ENCODE data around the gene RASIP1.
"Not testable (repeated sequence)": the region's sequence is repeated elsewhere in the genome, so short reads cannot be mapped to it uniquely, and the experiment has no call there.

The RASIP1 gene, protein sequence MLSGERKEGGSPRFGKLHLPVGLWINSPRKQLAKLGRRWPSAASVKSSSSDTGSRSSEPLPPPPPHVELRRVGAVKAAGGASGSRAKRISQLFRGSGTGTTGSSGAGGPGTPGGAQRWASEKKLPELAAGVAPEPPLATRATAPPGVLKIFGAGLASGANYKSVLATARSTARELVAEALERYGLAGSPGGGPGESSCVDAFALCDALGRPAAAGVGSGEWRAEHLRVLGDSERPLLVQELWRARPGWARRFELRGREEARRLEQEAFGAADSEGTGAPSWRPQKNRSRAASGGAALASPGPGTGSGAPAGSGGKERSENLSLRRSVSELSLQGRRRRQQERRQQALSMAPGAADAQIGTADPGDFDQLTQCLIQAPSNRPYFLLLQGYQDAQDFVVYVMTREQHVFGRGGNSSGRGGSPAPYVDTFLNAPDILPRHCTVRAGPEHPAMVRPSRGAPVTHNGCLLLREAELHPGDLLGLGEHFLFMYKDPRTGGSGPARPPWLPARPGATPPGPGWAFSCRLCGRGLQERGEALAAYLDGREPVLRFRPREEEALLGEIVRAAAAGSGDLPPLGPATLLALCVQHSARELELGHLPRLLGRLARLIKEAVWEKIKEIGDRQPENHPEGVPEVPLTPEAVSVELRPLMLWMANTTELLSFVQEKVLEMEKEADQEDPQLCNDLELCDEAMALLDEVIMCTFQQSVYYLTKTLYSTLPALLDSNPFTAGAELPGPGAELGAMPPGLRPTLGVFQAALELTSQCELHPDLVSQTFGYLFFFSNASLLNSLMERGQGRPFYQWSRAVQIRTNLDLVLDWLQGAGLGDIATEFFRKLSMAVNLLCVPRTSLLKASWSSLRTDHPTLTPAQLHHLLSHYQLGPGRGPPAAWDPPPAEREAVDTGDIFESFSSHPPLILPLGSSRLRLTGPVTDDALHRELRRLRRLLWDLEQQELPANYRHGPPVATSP
- total RNA-seq = 0.10 to 0.61 (median 0.49) reads per million in 4 experiments

DNA sequence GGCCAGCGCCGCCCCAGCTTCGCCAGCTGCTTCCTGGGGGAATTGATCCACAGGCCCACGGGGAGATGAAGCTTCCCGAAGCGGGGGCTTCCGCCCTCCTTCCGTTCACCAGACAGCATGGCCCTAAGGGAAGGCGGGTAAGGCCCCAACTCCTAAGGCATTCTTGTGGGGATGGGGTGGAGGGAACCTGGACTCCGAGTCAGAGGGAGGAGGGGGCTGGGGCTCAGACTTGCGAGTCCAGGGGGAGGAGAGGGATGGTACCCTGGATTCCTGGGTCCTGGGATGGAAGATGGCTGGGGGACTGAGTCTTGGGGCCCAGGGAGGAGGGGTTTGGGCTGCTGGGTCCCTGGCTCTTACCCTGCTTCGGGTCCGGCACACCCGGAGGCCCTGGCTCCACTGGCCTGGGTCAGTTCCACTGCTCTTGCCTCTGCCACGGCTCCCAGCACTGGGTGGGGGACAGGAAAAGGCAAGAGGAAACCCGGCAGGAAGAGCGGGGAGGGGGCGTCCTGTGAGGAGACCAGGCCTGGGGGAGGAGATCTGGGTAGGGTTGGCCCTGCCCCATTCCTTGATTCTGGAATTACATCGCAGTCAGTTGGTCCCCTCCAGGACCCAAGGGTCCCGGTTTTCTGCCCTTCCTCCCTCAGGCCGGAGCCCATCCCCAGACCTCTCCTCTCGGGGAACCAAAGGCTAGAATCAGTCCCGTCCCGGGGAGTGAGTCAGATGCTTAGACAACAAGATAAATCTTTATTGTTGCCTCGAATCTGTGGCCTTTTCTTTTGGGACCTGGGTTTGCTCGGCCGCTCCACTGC, at the start of gene RASIP1:
Gene RASIP1, minus strand, starts transcription at position 447 of the 809 bp plus-strand sequence. Its CDS starts 328 bp downstream, at position 119.
- DNase-seq = no peak

DNA sequence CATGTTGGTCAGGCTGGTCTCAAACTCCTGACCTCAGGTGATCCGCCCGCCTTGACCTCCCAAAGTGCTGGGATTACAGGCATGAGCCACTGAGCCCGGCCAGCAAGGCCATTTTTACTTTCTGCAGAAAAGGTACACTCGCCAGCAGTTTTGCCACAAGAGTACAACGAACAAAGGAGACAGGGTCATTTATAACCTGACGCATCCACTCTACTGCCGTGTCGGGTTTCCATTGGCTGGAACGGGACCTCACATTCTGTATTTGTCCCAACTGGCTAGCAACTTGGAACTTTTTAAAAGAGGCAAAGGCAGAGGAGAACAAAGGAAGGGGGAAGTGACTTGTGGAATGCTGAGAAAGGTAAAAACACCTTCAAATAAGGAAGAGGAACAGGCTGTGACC, 46.9 kb upstream of the RASIP1 start:
- not testable (repeated sequence) for DNase-seq

DNA sequence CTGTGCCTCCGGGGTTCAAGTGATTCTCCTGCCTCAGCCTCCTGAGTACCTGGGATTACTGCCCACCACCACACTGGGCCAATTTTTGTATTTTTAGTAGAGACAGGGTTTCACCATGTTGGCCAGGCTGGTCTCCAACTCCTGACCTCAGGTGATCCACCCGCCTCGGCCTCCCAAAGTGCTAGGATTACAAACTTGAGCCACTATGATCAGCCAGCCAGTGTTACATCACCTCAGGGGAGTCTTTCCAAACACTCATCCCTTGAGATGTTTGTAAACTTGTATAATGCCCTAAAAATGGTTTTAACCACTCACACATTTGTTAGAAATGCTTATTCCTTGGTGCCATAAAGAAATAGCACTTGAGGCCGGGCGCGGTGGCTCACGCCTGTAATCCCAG, 46.0 kb upstream of the RASIP1 start:
- not testable (repeated sequence) for DNase-seq

DNA sequence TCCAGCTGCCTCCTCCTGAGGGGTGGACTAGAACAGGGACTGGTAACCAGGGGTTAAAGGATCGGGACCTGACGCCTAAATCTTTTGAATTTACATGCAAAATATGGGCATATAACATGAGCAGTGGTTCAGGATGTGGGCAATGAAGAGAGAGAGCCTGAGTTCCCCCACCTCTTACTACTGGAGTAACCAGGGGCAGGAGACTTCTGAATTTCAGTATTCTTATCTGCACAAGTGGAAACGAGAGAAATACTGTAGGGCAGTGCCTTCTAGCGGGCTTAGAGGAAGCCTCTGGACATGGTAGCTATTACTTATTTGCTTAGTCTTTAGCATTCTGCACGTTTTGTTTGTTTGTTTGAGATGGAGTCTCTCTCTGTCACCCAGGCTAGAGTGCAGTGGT, 44.1 kb upstream of the RASIP1 start:
- no peak for DNase-seq

DNA sequence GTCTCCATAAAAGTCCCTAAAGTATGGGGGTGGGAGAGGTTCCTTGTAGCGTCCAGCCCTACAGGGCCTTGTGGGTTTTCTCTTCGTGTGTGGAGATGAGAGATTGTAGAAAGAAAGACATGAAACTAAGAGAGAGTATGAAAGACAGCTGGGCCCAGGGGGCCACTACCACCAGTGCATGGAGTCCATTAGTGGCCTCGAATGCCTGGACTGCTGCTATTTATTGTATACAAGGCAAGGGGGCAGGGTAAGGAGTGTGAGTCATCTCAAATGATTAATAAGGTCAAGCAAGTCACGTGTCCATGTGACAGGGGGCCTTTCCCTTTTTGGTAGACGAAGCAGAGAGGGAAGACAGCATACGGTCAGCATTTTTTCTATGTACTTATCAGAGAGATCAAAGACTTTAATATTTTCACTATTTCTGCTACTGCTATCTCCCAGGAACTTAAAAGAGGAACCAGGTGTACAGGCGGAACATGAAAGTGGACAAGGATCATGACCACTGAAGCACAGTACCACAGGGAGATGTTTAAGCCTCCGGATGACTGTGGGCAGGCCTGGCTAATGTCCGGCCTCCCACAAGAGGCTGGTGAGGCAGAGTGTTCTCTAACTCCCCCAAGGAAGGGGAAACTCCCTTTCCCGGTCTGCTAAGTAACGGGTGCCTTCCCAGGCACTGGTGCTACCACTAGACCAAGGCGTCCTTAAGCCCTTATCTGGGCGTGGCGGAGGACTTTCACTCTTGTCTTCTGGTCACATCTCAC, 40.4 kb upstream of the RASIP1 start:
- no peak for DNase-seq

DNA sequence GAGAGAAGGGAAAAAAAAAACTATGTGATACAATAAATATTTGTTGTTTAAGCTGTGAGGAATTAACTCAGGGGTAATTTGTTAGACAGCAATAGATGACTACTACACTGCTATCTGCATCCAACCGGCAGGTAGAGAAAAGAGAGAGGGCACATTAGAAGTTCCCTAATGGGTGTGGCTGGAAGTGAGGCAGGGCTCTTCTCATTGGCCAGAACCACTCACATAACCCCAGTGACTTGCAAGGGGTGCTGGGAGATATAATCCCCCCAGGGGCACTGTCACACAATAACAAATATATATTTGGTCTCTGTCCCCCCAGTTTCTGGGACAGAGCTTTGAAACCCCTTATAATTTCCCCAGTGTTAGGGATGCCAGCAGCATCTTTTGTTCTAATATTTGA, 39.2 kb upstream of the RASIP1 start:
- DNase-seq = no peak

DNA sequence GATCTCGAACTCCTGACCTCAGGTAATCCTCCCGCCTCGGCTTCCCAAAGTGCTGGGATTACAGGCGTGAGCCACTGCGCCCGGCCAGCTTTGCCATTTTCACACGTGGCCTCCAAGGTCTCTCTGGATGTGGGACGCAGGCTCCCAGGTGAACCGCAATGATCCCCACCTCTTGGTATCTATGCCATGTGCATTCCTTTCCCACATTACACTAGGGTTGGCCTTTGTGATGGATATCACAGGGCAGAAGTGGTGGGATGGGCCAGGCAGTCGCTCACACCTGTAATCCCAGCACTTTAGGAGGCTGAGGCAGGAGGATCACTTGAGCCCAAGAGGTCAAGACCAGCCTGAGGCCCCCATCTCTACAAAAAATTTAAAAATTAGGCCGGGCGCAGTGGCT, 37.3 kb upstream of the RASIP1 start:
- no peak for DNase-seq

DNA sequence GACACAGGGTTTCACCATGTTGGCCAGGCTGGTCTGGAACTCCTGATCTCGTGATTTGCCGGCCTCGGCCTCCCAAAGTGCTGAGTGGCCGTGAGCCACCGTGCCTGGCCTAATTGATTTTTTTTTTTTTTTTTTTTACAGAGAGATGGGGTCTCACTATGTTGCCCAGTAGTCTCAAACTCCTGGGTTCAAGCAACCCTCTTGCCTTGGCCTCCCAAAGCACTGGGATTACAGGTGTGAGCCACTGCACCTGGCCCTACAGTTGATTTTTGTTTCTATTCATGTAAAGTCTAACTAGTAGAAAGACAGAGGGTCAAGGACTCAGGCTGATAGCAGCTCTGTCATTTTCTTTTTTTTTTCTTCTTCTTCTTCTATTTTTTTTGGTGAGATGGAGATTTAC, 36.7 kb upstream of the RASIP1 start:
- no peak for DNase-seq

DNA sequence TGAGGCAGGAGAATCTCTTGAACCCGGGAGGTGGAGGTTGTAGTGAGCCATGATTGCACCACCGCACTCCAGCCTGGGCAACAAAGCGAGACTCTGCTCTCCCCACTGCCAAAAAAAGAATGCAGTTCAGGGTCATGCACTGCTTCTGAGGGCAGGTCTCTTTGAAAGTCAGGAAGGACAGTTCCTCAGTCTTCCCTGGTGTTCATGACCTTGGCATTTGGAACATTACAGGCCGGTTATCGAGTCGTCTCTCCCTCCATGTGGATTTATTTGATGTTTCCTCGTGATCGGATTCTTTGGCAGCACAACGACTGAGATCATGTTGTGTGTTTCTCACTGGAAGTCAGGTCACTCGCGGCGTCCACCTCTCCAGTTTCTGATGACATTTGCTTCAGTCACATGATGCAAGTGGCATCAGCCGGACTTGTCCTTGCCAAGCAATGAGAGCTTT, 32.1 kb upstream of the RASIP1 start:
- DNase-seq = no peak

DNA sequence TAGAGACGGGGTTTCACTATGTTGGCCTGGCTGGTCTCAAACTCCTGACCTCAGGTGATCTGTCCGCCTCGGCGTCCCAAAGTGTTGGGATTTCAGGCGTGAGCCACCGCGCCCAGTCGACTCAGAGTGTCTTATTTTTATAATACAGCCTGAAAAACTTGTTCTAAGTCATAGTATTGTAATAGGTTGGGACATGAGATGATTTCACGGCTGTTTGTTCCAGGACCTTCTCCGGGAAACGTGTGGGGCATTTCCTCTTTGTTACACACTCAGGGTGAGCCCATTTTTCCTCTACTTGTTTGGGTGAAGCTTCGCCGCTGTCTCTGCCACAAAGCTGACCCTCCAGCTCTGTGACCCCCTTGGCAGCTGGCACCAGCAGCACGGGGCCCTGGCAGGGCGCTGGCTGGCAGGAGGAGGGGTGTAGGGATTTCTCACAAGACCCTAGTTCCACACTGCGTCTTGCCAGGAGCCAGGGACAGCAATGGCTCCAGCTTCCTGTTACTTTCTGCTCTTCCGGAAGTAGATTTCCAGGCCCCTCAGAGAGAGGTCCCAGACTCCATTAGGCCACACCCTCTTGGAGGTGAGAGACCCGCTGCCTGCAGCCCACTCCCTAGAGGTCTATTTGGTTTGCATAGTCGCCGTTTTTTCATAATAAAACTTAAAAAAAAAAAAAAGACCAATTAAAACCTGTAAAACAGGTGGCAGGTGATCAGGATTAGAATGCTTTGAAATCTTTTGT, 30.5 kb upstream of the RASIP1 start:
- no peak for DNase-seq

DNA sequence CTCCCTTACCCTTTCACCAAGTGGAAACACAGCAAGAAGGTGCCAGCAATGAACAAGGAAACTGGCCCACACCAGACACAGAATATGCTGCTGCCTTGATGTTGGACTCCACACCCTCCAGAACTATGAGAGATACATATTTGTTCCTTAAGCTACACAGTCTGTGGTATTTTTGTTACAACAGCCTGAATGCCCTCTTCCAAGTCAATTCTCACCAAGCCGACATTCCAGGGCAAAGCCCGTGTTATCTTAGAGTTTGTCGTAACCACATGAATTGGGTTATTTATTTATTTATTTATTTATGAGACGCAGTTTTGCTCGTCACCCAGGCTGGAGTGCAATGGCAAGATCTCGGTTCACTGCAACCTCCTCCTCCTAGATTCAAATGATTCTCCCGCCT, 29.9 kb upstream of the RASIP1 start:
- DNase-seq = no peak

DNA sequence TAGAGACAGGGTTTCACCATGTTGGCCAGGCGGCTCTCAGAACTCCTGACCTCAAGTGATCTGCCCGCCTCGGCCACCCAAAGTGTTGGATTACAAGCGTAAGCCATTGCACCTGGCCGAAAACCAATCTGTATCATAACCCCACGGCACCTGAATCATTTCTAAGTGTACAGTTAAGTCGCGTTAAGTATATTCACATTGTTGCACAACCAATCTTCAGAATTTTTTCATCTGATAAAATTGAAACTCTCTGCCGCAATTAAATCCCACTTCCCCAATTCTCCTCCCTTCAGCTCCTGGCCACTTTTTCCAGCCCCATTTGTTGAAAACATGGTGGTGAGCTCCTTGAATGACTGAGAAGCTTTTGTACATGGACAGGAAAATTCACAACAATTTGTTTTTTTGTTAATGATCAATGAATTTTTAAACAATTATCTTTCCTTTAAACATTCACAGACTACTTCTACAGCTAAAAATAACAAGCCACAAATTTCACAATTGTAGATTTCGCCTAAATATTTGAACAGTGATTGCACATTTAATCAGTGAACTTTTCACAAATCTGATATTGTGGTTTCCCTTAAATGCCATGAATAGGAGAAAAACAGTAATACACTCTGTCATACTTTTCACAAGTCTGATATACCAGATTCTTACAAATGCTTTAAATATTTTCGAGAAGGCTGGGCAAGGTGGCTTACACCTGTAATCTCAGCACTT, 28.7 kb upstream of the RASIP1 start:
- no peak for DNase-seq

DNA sequence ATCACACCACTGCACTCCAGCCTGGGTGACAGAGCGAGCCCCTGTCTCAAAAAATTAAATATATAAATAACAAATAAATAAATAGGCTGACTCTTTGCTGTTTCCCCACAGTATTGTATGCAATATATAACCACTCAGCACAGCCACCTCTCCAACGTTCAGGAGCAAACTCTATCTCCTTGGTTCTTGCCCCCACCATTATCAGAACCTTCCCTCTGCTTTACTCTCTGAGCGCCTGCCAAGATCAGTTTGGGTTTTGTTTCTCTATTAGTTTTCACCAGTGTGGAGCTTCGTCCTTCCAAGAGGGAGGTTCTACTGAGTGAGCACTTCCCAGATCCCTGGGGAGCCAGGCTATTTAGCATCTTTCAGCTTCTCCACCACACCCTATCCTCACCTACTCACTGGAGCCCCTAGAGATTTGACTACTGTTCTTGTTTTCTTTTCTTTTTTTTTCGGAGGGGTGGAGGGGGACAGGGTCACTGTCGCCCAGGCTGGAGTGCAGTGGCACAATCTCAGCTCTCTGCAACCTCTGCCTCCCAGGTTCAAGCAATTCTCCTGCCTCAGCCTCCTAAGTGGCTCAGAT, 27.9 kb upstream of the RASIP1 start:
- DNase-seq = not testable (repeated sequence)

DNA sequence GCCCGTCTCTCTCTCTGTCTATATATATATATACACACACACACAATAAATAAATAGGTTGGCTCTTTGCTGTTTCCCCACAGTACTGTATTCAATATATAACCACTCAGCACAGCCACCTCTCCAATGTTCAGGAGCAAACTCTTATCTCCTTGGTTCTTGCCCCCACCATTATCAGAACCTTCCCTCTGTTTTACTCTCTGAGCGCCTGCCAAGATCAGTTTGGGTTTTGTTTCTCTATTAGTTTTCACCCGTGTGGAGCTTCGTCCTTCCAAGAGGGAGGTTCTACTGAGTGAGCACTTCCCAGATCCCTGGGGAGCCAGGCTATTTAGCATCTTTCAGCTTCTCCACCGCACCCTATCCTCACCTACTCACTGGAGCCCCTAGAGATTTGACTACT, 25.4 kb upstream of the RASIP1 start:
- not testable (repeated sequence) for DNase-seq

DNA sequence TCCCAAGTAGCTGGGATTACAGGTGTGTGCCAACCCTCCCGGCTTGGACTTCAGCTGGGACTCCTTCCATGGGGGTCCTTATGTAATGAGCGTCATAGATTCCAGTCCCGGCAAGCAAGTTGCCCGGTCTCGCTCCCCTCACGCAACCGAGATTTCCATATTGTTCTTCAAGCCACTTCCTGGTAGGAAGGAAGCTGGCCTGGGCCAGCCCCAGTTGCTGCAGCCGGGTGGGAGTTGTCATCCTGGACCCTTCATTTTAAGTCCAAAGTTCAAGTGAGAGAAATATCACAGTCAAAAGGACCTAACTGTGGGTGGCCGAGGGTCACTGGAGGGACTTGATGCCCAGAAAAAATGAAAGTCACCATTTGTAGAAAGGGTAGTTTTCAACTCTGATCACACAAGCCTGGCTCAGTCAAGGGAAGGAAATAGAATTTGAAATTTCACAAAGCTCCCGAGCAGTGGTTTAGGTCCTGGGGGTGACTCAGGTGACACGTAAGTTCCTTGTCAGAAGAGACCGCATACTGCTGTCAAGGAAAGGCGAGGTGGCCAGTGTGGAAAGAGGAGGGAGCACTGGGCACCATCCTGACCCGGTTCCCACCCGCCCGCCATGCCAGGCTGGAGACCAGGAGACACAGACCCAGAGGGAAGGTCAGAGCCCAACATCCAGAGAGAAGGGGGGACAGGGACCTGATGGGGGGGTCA, 20.2 kb upstream of the RASIP1 start:
- no peak for DNase-seq

DNA sequence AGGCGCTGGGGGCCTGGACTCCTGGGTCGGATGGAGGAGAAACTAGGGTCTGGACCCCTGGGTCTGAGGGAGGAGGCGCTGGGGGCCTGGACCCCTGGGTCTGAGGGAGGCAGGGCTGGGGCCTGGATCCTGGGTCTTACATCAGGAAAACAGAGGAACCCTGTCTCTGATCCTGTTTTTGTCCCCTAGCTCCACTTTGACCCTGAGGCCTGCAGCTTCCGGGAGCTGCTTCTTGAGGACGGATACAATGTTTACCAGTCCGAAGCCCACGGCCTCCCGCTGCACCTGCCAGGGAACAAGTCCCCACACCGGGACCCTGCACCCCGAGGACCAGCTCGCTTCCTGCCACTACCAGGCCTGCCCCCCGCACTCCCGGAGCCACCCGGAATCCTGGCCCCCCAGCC, 17.3 kb upstream of the RASIP1 start:
- DNase-seq = no peak

DNA sequence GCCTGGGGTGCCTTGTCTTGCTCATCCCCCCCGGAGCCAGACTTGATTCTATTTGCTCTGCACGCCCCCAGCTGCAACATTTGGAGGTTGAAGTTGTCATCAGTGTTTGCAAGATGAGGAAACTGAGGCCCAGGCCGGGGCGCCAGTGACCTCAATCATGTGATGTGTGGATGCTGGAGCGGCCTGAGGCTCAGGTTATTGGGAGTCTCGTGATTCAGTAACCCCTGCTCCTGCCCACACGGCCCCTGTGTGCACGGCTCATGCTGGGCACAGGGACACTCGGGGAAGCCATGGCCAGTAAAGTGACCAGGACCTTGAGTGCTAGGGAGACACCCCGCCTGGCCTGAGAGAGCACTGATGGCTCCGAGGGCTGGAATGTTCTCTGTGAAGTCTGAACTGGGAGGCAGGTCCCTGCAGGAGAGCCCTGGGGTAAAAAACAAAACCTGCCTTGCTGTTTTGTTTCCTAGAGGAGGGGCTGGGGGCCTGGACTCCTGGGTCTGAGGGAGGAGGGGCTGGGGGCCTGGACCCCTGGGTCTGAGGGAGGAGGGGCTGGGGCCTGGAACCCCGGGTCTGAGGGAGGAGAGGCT, 16.8 kb upstream of the RASIP1 start:
- DNase-seq = no peak

DNA sequence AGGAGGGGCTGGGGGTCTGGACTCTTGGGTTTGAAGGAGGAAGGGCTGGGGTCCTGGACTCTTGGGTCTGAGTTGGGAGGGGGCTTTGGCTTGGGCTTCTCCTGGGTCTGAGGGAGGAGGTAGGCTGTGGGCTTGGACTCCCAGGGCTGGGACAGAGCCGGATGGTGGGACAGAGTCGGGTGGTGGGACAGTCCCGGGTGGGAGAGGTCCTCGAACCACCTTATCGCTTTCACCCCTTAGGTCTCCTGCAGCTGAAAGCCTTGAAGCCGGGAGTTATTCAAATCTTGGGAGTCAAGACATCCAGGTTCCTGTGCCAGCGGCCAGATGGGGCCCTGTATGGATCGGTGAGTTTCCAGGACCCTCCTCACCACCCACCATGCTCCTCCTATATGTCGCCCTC, 16.3 kb upstream of the RASIP1 start:
- no peak for DNase-seq

DNA sequence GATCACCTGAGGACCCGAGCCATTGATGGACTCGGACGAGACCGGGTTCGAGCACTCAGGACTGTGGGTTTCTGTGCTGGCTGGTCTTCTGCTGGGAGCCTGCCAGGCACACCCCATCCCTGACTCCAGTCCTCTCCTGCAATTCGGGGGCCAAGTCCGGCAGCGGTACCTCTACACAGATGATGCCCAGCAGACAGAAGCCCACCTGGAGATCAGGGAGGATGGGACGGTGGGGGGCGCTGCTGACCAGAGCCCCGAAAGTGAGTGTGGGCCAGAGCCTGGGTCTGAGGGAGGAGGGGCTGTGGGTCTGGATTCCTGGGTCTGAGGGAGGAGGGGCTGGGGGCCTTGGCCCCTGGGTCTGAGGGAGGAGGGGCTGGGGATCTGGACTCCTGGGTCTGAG, 15.8 kb upstream of the RASIP1 start:
- no peak for DNase-seq
